ENCODE results near the gene TAAR8.

TAAR8 gene

GRCh38 chr6:132584698-132585097 lies 32.2 kb downstream of the TAAR8 start:
- ChIA-PET CTCF (no interaction called here), POLR2A (no interaction called here)
- no peak overlapping the region for H3K4me3 ChIP-seq (ENCODE audit: low read depth, low read length)
- no peak for TF ChIP-seq CTCF (IDR thresholded peaks at IDR 0.05; ENCODE audit: insufficient read depth, low read length, missing control alignments)
- DNase-seq (ENCODE audit: low read depth, low spot score): no peak

GRCh38 chr6:132587424-132587823 lies 35.0 kb downstream of the TAAR8 start:
- DNase-seq (ENCODE audit: low read depth, low spot score): no peak
- TF ChIP-seq CTCF (IDR thresholded peaks at IDR 0.05; ENCODE audit: insufficient read depth, low read length, missing control alignments): no peak
- H3K4me3 ChIP-seq (ENCODE audit: low read depth, low read length): no peak overlapping the region
- POLR2A ChIA-PET: no interaction called here
- CTCF ChIA-PET: no interaction called here

GRCh38 chr6:132589454-132589853 lies 37.0 kb downstream of the TAAR8 start, which contains the start of gene TAAR5:
TSS of gene TAAR5 (minus strand) at chr6:132589741. CDS start at chr6:132589686, 55 bp downstream.
- DNase-seq (ENCODE audit: low read depth, low spot score): no peak
- ChIA-PET POLR2A (no interaction called here), CTCF (interaction anchor here (0.6 kb wide), 1 partner anchor 1297 kb away, joined by 3 read pairs; no protein-coding TSS in a partner anchor)
- no peak for TF ChIP-seq CTCF (IDR thresholded peaks at IDR 0.05; ENCODE audit: insufficient read depth, low read length, missing control alignments)
- H3K4me3 ChIP-seq (ENCODE audit: low read depth, low read length): no peak within 1 kb of the TSS

- POLR2A ChIA-PET: no interaction called here
- no peak for TF ChIP-seq CTCF (IDR thresholded peaks at IDR 0.05; ENCODE audit: insufficient read depth, low read length, missing control alignments)
- H3K4me3 ChIP-seq (ENCODE audit: low read depth, low read length): no peak overlapping the region
- no peak for DNase-seq (ENCODE audit: low read depth, low spot score)
- CTCF ChIA-PET: no interaction called here
These were observed 37.9 kb downstream of the TAAR8 start for GRCh38 chr6:132590362-132590761.

- ChIA-PET POLR2A (no interaction called here), CTCF (no interaction called here)
- no peak overlapping the region for H3K4me3 ChIP-seq (ENCODE audit: low read depth, low read length)
- no peak for TF ChIP-seq CTCF (IDR thresholded peaks at IDR 0.05; ENCODE audit: insufficient read depth, low read length, missing control alignments)
- DNase-seq (ENCODE audit: low read depth, low spot score): no peak
These were observed 40.4 kb downstream of the TAAR8 start for GRCh38 chr6:132592855-132593254.

- no peak for TF ChIP-seq CTCF (IDR thresholded peaks at IDR 0.05; ENCODE audit: insufficient read depth, low read length, missing control alignments)
- ChIA-PET CTCF (no interaction called here), POLR2A (no interaction called here)
- H3K4me3 ChIP-seq (ENCODE audit: low read depth, low read length): no peak overlapping the region
- no peak for DNase-seq (ENCODE audit: low read depth, low spot score)
These were observed 43.7 kb downstream of the TAAR8 start for GRCh38 chr6:132596201-132596600.
